HG03521 (cell line): Measurements from ENCODE around the gene RRP15.

Experiments used
- ATAC-seq: cut with Tn5 transposase; IDR thresholded peaks from one replicate; pipeline ENCODE4 v1.9.1; 2021; ENCODE audit warnings: mild to moderate bottlenecking, moderate library complexity; ENCODE audit not compliant: unreplicated experiment

RRP15 gene, protein sequence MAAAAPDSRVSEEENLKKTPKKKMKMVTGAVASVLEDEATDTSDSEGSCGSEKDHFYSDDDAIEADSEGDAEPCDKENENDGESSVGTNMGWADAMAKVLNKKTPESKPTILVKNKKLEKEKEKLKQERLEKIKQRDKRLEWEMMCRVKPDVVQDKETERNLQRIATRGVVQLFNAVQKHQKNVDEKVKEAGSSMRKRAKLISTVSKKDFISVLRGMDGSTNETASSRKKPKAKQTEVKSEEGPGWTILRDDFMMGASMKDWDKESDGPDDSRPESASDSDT

DNA sequence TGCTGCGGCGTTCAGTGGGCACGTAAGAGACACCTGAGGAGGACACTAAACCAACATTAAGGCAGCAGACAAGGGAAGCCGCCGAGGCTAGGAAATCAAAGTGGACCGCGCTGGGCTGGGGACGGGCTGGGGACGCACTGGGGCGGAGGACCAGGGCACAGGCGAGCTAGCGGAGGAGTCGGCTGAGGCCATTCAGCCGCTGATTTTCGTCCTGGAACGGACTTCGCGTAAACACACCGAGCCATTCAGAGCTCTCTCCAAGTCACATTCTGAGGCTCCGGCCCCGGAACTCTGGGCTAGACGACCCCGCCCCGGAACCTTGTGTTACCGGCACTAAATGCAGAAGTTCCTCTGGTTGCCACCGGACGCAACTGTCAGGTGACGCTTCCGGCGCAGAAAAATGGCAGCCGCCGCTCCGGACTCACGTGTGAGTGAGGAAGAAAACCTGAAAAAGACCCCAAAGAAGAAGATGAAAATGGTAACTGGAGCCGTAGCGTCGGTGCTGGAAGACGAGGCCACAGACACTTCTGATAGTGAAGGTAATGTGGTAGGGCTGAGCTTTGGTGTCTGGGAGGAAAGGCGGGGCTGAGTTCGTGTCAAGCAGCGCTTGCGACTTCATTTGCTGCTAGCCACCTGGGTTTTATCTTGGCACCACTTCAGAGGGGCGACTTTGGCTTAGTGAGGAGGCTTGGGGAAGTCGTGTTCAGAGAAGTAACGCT is at the start of gene RRP15:
Gene RRP15 (plus strand): TSS at position 377 of the 719 bp plus-strand sequence. CDS start 24 bp downstream, at position 401.
- ATAC-seq: peak; percentile 100

DNA sequence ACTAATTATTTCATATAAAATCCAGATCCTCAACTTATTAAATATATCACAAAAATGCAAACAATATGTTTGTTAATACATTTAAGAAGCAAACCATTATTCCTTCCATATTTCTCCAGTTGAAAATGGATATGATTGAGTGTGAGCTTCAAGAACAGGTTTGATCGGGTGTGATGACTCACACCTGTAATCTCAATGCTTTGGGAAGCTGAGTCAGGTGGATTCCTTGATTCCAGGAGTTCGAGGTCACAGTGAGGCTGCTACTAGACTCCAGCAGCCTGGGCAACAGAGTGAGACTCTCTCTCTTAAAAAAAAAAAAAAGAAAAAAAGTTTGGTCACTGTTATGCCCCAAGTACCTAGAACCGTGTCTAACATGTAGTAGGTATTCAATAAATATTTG is 42.9 kb upstream of the RRP15 start:
- no peak for ATAC-seq

DNA sequence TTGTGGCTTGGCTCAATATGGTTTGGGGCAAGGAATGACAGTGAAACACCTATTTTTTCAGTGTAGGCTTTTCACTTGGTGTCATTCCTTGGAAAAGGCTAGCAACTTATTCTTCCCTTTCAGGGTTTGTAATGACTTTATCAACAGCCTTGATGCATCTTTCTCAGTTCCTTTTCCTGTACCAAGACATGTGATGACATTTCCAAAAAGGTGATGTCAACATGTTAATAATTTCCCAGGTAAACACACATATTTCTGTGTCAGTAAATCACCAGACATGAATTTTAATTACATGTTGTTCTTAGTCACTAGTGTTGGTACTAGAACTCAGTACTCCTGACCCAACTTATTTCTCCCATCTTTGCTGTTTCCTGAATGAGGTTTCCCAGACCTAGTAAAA is 37.8 kb upstream of the RRP15 start:
- no peak for ATAC-seq

DNA sequence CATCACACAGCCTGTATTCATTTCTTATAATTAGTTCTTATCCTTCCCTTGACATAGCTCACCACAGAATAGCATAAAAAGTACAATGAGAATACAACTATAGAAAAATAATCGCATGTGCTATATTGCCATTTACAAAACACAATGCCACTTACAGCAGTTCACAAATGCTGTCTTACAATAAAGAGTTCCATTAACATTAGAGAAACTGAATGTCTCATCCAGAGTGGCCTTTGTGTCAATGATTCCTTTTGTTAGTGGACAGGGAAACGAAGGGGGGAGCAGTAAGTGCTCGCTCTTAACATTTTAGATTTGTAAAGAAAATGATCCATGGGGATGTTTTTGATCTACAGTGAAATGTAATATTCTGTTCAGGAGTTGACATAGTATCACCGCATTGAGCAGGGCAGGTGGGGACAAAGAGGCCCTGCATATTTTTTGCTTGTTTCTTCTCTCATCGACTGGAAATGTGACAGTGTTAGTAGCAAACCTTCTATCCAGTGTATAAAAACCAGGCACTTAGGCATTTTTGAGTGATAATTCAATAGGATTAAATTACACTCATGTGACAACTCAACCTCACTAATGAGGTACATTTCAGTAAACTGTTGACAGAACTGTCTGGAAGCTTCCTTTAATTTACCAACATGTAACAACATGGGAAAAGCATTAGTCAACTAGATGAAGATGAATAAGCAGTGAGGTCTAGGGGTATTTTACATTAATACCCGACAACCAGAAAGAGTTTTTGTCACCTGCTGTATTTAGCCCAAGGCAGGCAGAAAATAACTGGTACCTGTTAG is 35.6 kb upstream of the RRP15 start:
- no peak for ATAC-seq

DNA sequence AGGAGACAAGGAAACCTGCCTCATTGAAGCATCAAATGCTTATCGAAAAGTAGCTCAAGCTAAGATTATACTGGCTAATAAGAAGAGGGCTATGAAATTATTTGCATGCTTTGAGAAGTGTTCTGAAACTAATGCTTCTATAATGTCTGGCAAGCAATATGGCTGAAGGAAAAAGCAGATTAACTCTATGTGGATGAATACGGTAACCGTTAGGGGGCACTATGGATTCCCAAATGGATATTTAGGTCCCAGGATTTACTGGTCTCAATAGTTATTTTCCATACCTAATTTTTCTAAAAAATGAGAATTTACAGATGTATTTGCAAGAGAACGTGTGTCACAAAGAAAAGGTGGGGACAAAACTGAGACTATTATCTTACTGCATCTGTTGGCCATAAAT is 34.6 kb upstream of the RRP15 start:
- no peak for ATAC-seq

DNA sequence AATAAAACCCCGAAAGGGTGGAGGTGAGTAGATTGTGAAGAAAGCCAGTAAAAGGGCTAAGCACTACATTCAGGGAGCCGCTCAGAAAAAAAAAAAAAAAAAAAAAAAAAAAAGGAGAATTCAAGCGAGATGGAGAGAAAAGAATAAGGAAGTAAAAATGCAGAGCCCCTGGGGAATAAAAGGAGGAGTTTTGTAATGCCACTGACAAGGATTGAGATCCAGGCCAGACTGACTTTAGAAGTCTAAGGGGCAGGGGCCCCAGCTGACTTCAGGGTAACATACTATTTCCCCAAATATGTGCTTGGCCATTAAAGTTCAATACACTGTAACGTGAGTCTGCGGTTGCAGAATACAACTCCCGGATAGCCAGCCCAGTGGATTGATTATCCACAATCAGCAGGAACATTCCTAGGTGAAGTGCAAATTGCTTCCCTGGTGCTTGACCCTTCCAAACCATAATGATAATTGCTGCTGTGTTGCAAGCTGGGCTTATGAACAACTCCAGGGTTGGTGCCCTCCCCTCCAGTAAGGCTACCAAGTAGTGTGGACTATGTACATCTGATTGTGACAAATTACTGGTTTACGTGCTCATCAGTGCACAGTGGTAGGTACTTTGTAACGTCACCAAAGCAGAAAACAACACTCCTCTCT is 30.7 kb upstream of the RRP15 start:
- no peak for ATAC-seq

DNA sequence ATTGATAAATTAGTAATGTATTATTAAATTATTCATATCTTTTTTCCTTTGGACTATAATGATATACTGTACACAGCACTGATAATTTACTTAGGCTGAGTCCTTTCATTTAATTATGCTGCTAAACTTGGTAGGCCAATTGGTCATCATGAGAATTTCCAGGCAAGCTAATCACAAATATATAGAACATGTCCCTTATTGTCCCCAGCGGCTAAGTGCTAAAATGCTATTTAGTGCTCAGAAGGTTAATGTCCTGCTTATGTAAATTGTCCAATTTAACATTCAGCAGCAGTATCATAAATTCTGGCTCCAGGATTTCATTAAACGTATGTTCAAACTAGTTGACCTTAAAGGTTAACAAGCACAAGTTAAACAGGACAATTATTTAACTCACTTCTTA is 30.0 kb upstream of the RRP15 start:
- ATAC-seq: no peak

DNA sequence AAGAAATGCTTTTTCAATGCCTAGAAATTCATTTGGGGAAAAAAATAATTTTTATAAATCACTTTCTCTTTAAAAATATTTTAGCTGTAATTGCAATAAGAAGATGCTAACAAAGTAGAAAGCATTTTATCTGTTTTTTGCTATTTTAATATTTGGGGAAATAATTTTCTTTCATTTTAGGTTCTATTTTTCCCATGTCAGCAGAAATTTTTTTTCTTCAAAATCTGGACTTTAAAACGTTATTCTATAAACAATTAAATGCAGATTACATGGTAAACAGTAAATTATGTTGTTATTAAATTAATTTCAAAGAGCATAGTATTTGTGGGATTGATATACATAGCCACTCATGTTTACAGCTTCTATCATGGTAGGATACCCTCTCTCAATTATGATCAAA is 27.7 kb upstream of the RRP15 start:
- ATAC-seq: no peak

DNA sequence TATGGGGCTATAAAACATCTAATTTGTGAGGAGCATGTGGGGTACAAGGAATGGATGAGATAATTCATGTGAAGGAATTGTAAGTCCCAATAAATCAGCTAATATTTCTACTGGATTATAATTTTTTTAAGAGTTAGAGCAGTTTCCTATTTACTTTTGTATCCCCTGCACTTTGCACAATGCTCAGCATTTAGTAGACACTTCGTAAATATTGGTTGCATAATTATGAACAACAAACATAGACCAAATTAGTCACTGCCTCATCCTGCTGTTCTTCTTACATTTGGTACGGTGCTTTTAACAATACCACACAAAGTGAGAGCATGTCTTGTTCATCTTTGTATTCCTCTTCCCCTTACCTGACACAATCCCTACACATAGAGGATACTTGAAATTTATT is 27.1 kb upstream of the RRP15 start:
- ATAC-seq: no peak

DNA sequence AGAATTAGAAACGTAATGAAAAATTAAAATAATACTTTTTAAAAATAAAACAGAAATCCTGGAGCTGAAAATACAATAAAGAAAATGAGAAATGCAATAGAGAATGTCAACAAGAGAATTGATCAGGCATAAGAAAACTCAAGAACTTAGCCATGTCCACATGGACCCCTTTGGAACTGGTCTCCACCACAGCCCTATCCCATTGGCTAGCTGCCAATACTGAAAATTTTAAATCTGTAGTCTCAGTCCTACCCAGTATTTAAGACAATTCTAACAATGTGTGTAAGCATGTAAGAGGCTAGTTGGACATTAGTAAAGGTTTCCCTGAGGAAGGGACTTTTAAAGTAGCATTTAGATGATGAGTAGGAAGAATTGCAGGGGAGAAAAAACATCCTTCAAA is 25.8 kb upstream of the RRP15 start:
- no peak for ATAC-seq

DNA sequence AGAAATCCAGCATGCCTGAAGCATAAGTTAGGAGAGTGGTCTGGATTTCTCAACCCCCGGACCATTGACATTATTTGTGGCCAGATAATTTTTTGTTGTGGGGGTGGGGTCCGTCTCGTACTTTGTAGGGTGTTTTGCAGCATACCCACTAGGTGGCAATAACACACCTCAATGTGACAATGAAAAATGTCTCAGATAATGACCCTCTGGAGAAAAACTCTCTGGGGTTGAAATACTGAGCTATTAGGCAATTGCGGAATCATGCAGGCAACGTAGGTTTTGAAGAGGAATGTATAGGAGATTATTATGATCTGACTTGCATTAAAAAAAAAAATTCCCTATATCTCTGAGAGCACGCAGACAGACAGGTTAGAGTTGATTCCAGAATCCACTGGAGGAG is 25.3 kb upstream of the RRP15 start:
- no peak for ATAC-seq

DNA sequence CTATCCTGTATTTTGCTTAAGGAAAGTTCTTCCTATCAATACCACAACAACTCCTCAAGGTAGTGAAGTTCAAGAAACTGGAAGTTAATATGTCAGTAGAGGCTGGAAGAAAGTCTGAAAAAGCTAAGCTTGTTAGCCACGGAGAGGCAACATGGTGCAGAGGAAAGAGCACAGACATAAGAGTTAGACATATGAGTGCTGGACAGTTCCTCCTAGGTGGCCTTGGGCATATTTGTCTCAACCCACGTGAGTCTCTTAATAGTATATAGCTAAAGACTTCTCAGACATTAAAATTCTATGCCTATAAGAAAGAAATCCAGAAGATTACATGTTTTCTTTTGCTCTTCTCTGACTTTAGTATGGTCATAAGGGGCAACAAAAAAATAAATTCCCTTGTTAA is 22.8 kb upstream of the RRP15 start:
- no peak for ATAC-seq

DNA sequence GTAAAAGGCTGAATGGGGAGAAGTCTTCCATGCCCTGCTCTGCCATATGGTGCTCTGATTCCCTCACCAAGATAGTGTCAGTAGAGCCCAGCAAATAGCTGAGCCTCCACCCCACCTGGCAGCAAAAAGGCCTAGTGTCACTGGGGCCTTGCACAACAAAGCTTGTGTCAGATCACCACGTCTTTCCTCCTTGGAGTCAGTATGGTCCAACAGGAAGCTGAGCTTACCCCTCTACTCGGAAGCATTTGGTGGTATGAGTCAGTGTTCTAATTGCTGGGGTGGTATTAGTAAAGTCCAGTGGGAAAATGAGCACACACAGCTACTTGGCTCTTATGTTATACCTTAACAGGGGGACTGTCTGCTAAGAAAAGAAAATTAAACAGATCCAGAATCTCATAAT is 18.7 kb upstream of the RRP15 start:
- ATAC-seq: no peak

DNA sequence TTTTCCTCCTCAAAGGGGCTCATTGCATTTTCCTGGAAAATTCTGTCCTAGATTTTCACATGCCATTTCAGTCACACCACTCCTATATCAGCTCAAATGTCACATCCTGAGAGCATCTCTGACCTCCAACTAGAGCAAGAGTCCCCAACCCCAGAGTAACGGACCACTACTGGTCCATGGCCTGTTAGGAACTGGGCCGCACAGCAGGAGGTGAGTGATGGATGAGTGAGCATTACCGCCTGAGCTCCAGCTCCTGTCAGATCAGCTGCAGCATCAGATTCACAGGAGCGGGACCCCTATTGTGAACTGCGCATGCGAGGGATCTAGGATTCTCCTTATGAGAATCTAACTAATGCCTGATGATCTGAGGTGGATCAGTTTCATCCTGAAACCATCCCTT is 12.7 kb upstream of the RRP15 start:
- ATAC-seq: no peak

DNA sequence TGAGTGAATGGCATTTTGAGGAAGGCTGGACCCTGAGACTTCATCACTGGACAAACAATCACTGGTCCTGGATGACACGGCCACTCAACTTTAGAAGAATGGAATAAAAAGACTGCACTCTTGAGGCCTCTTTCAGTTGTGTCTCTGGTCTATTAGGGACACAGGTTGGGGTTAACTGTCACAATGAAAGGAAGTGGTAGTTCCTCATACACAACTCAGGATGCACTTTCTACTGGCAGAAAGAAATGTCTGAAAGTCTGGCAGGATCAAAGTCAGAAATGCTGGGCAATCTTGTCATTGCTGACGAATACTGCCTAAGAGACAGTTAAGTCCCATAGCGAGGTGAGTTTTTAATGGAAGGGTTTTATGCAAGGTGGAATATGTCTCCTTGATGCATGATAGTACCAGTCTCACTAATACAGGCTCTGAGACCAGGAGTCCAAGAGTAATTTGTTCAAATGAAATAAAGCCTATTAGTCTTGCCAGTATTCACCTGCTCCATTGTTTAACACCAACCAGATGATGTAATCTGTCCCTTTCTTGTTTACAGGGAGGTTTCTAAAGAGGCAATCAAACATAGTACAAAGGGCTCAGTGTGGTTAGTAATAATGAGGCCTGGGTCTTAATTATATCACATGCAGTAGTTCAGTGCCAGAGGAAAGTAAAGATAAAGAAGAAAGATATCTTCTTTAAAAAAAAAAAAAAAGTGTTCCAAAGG is 11.2 kb upstream of the RRP15 start:
- ATAC-seq: no peak

DNA sequence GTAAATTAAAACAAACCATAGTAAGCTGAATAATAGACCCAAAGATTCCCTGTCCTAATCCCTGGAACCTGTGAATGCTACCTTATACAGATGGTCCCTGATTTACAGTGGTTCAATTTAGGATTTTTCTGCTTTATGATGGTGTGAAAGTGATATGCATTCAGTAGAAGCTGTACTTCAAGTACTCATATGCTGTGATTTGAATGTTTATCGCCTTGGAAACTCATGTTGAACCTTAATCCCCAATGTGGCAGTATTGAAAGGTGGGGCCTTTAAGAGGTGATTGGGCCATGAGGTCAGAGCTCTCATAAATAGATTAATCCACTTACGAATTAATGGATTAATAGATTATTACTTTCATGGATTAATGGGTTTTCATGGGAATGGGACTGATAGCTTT is 10.6 kb upstream of the RRP15 start:
- no peak for ATAC-seq

DNA sequence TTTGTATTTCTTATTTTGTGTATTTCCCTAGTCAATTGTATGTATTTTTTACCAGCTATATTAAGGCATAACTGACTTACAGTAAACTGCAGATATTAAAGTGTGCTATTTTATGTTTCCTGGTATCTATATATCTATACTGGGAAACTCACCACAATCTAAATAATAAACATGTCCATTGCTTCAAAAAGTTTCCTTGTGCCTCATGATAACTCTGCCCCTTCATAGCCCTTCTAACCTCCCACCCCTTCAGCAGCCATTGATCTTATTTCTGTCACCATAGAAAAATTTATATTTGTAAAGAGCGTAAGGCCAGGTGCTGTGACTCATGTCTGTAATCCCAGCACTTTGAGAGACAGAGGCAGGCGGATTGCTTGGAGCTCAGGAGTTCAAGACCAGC is 9.3 kb upstream of the RRP15 start:
- no peak for ATAC-seq

DNA sequence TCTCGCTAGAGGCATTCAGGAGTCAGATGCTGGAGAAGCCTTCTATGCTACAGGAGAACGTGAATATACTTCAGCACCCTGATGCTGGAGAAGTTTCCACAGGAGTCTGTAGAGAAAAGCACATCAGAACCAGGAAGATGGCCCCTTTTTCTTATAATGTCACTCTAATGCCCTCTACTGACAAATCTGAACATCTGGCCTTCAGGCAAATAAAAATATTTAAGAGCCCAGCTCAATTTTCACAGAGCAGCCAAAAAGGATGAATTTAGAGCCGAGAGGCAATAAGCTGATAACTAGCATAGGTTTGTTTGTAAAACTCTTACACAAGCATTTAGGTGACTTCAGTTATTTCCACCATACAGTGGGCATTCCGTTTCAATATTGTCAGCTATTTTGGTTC is 3.8 kb upstream of the RRP15 start:
- no peak for ATAC-seq

DNA sequence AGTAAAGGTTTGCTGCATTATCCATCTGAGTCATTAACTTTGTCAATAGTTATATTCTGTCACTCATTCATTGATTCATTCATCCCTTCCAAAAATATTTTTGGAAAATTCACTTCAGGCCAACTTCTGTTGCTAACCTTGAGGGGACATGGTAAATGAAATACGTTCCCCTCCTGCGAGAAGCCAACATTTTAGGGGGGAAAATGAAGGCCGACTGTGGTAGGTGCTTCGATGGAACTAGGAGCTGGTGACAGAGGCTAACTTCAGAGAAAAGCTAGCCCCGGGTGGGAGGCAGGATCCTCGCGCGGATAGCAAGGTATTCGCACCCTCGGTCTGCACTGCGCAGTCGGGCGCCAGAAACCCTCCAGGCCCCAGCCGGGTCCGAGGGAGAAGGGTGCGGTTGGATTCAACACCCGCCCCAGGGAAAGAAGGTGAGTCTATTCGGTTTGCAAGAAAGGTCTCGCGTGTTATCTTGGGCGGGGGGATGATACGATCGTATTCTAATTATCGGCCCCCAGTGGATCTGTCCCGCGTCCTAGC is 646 bp upstream of the RRP15 start:
- no peak for ATAC-seq

DNA sequence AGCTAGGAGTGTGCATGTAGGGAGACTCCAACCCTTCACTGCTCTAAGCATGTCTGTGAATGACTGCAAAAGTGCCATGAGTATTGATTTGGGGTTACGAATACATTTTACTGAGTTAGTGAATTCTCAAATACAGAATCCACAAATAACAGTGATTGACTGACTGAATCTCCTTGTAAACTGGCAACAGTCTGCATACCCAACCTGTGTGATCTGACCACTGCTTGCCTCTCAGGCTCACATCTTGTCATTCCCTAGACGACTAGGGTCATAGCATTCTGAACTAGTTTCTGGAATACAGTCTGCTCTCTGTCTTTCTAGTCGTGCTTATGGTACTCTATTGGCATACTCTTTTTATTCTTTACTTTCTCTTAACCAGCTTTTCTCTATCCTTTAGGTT is 7.4 kb downstream of the RRP15 start:
- no peak for ATAC-seq

DNA sequence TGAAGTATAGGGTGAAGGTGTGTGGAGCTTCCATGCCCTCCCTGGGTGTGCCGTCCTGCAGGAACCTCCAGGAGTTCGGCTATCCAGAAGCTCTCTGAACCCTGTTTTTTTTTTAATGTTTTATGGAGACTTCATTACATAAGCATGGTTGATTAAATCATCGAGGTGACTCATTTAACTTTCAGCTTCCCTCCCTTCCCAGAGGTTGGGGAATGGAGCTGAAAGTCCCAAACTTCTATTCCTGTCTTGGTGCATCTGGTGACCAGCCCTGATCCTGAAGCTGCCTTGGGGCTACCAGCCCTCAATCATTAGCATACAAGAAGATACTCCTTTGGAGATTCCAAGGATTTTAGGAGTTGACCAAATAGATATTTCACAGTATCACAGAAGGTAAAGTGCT is 9.5 kb downstream of the RRP15 start:
- no peak for ATAC-seq
